ENCODE data around the gene UBE3A. TPM values are rescaled to one million over a fixed set of nuclear protein-coding genes. Genes with fewer than 3 reads are reported as not detected.

The UBE3A gene
- total RNA-seq, 1 donor from 2014 or later, result 118 TPM

GRCh38 chr15:25332306-25332705, 106.5 kb downstream of the UBE3A start:
- Mint-ChIP-seq H3K4me3 (ENCODE audit: low read depth) (no peak overlapping the region), H3K4me1 (ENCODE audit: low read depth) (peaks cover 29% of the 10 kb centered on the region), H3K27me3 (no peaks in the 10 kb centered on the region), H3K27ac (peak overlapping the region; percentile 45), H3K36me3 (ENCODE audit: insufficient read depth) (peaks cover 45% of the 10 kb centered on the region), H3K9me3 (ENCODE audit: low read depth) (peaks cover 16% of the 10 kb centered on the region)
- DNase-seq (ENCODE audit: low spot score, unreplicated experiment), result no peak
- no peak for TF ChIP-seq CTCF (IDR thresholded peaks at IDR 0.05; ENCODE audit: unreplicated experiment)

GRCh38 chr15:25331860-25332259, 107.0 kb downstream of the UBE3A start:
- Mint-ChIP-seq H3K27ac (no peak overlapping the region), H3K4me1 (ENCODE audit: low read depth) (peaks cover 31% of the 10 kb centered on the region), H3K27me3 (no peaks in the 10 kb centered on the region), H3K9me3 (ENCODE audit: low read depth) (peaks cover 16% of the 10 kb centered on the region), H3K4me3 (ENCODE audit: low read depth) (no peak overlapping the region), H3K36me3 (ENCODE audit: insufficient read depth) (peaks cover 41% of the 10 kb centered on the region)
- no peak for TF ChIP-seq CTCF (IDR thresholded peaks at IDR 0.05; ENCODE audit: unreplicated experiment)
- DNase-seq (ENCODE audit: low spot score, unreplicated experiment), result no peak

GRCh38 chr15:25331404-25331803, 107.4 kb downstream of the UBE3A start:
- Mint-ChIP-seq H3K4me1 (ENCODE audit: low read depth) (peaks cover 31% of the 10 kb centered on the region), H3K27ac (no peak overlapping the region), H3K4me3 (ENCODE audit: low read depth) (no peak overlapping the region), H3K27me3 (no peaks in the 10 kb centered on the region), H3K9me3 (ENCODE audit: low read depth) (peaks cover 16% of the 10 kb centered on the region), H3K36me3 (ENCODE audit: insufficient read depth) (peaks cover 38% of the 10 kb centered on the region)
- no peak for TF ChIP-seq CTCF (IDR thresholded peaks at IDR 0.05; ENCODE audit: unreplicated experiment)
- no peak for DNase-seq (ENCODE audit: low spot score, unreplicated experiment)

GRCh38 chr15:25329696-25330095, 109.1 kb downstream of the UBE3A start:
- Mint-ChIP-seq H3K9me3 (ENCODE audit: low read depth) (peaks cover 2% of the 10 kb centered on the region), H3K4me1 (ENCODE audit: low read depth) (peaks cover 31% of the 10 kb centered on the region), H3K27me3 (no peaks in the 10 kb centered on the region), H3K4me3 (ENCODE audit: low read depth) (no peak overlapping the region), H3K27ac (no peak overlapping the region), H3K36me3 (ENCODE audit: insufficient read depth) (peaks cover 21% of the 10 kb centered on the region)
- TF ChIP-seq CTCF (IDR thresholded peaks at IDR 0.05; ENCODE audit: unreplicated experiment), result no peak
- no peak for DNase-seq (ENCODE audit: low spot score, unreplicated experiment)

- DNase-seq (ENCODE audit: low spot score, unreplicated experiment), result no peak
- H3K4me3 Mint-ChIP-seq (ENCODE audit: low read depth), result no peak overlapping the region
- TF ChIP-seq CTCF (IDR thresholded peaks at IDR 0.05; ENCODE audit: unreplicated experiment), result no peak
- peaks cover 12% of the 10 kb centered on the region for H3K36me3 Mint-ChIP-seq (ENCODE audit: insufficient read depth)
- no peaks in the 10 kb centered on the region for H3K27me3 Mint-ChIP-seq
- H3K27ac Mint-ChIP-seq, result peak overlapping the region; percentile 70
- H3K4me1 Mint-ChIP-seq (ENCODE audit: low read depth), result peaks cover 31% of the 10 kb centered on the region
- H3K9me3 Mint-ChIP-seq (ENCODE audit: low read depth), result no peaks in the 10 kb centered on the region
Observed at GRCh38 chr15:25327686-25328085, 111.1 kb downstream of the UBE3A start.
